ENCODE measurements around the gene FRY. TPM values are rescaled to one million over a fixed set of nuclear protein-coding genes. Genes with fewer than 3 reads are reported as not detected.

FRY gene
- total and polyA plus RNA-seq, 2 of the 13 experiments (the other 11 are each of a cell fraction or from before 2014, with no cell fraction given): 8.2 to 13.1 TPM

- TF ChIP-seq, protein P1, sequence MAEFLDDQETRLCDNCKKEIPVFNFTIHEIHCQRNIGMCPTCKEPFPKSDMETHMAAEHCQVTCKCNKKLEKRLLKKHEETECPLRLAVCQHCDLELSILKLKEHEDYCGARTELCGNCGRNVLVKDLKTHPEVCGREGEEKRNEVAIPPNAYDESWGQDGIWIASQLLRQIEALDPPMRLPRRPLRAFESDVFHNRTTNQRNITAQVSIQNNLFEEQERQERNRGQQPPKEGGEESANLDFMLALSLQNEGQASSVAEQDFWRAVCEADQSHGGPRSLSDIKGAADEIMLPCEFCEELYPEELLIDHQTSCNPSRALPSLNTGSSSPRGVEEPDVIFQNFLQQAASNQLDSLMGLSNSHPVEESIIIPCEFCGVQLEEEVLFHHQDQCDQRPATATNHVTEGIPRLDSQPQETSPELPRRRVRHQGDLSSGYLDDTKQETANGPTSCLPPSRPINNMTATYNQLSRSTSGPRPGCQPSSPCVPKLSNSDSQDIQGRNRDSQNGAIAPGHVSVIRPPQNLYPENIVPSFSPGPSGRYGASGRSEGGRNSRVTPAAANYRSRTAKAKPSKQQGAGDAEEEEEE (CRISPR knock-in tag; IDR thresholded peaks at IDR 0.05; ENCODE audit: borderline replicate concordance): no peak
- TF ChIP-seq KDM6A (CRISPR knock-in tag; IDR thresholded peaks at IDR 0.05; ENCODE audit: low read depth) (no peak), U2AF2 (IDR thresholded peaks at IDR 0.05; ENCODE audit: low read depth, low read length) (no peak; the same call in 1 of the 2 replicates), ZNF777 (CRISPR knock-in tag; IDR thresholded peaks at IDR 0.05) (no peak; the same call in 1 of the 2 replicates), CC2D1A (CRISPR knock-in tag; IDR thresholded peaks at IDR 0.05) (no peak; the same call in 1 of the 2 replicates), KMT2A (CRISPR knock-in tag; IDR thresholded peaks at IDR 0.05) (peak; percentile 92), YEATS2 (CRISPR knock-in tag; IDR thresholded peaks at IDR 0.05; ENCODE audit: borderline replicate concordance) (peak; percentile 50), HMG20A (CRISPR knock-in tag; IDR thresholded peaks at IDR 0.05; ENCODE audit: borderline replicate concordance) (no peak), ZKSCAN8 (CRISPR knock-in tag; IDR thresholded peaks at IDR 0.05; ENCODE audit: borderline replicate concordance) (no peak; the same call in 1 of the 2 replicates), HDAC1 (CRISPR knock-in tag; IDR thresholded peaks at IDR 0.05) (peak; percentile 100), XRCC5 (optimal IDR thresholded peaks at IDR 0.05; ENCODE audit: low read length) (no peak), EZH2 (conservative IDR thresholded peaks at IDR 0.05; ENCODE audit: low read depth, low read length) (no peak), ZNF652 (CRISPR knock-in tag; IDR thresholded peaks at IDR 0.05; ENCODE audit: borderline replicate concordance, low read depth) (no peak), ZNF530 (CRISPR knock-in tag; IDR thresholded peaks at IDR 0.05; ENCODE audit: low read depth) (no peak), ZNF75D (CRISPR knock-in tag; IDR thresholded peaks at IDR 0.05; ENCODE audit: borderline replicate concordance) (no peak), ZSCAN12 (CRISPR knock-in tag; IDR thresholded peaks at IDR 0.05) (no peak), ZMAT3 (CRISPR knock-in tag; conservative IDR thresholded peaks at IDR 0.05) (no peak), REXO4 (CRISPR knock-in tag; IDR thresholded peaks at IDR 0.05; ENCODE audit: borderline replicate concordance) (no peak), KDM4B (CRISPR knock-in tag; IDR thresholded peaks at IDR 0.05) (no peak; the same call in 1 of the 2 replicates), ZNF646 (CRISPR knock-in tag; IDR thresholded peaks at IDR 0.05) (no peak)
- TF ChIP-seq, protein P2, sequence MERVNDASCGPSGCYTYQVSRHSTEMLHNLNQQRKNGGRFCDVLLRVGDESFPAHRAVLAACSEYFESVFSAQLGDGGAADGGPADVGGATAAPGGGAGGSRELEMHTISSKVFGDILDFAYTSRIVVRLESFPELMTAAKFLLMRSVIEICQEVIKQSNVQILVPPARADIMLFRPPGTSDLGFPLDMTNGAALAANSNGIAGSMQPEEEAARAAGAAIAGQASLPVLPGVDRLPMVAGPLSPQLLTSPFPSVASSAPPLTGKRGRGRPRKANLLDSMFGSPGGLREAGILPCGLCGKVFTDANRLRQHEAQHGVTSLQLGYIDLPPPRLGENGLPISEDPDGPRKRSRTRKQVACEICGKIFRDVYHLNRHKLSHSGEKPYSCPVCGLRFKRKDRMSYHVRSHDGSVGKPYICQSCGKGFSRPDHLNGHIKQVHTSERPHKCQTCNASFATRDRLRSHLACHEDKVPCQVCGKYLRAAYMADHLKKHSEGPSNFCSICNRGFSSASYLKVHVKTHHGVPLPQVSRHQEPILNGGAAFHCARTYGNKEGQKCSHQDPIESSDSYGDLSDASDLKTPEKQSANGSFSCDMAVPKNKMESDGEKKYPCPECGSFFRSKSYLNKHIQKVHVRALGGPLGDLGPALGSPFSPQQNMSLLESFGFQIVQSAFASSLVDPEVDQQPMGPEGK (CRISPR knock-in tag; IDR thresholded peaks at IDR 0.05): peak; percentile 38; the same call in 1 of the 2 replicates
Observed at GRCh38 chr13:32315238-32316027, 283.9 kb downstream of the FRY start, which contains the start of the genes BRCA2 and ZAR1L (continued).

All from HepG2 (cell line).